SK-N-SH (cell line): ENCODE measurements around the gene HGS. TPM values are rescaled to one million over a fixed set of nuclear protein-coding genes. Genes with fewer than 3 reads are reported as not detected.
A peak's percentile ranks its signal among the peaks of the same experiment; 100 is the strongest.

Experiments used
- CTCF ChIA-PET: fragments of 300-600, 350-600 bp; formaldehyde crosslinking; extraction: SDS; loops from one replicate; lab custom pipeline; 2021; lab: Yijun Ruan, JAX
- POLR2A ChIA-PET: fragments of 350-600 bp; sonication (Branson Sonifier 250); formaldehyde crosslinking; extraction: SDS; loops from one replicate; lab custom pipeline; 2020; ENCODE audit warnings: antibody characterized with exemption, inconsistent platforms; lab: Yijun Ruan, JAX
- DNase-seq: peaks from one replicate; pipeline ENCODE4 v3.0.0; 2012
- H2AFZ ChIP-seq: fragments of 200-600 bp; sonication (generic); 2 replicates; pipeline ENCODE4 v1.8.1; 2016; ENCODE audit warnings: antibody characterized with exemption, mild to moderate bottlenecking, low read depth
- H3F3A ChIP-seq: fragments of 200-600 bp; sonication (generic); replicated peaks from 2 replicates; pipeline ENCODE3; 2016; ENCODE audit warnings: antibody characterized with exemption, mild to moderate bottlenecking; ENCODE audit not compliant: insufficient read depth
- H3K27ac ChIP-seq, 2 experiments: fragments of 200-500 bp in 1 of 2; fragments of 200-600 bp in 1 of 2; sonication (Bioruptor generic) in 1 of 2; sonication (generic), shearing (Covaris generic) in 1 of 2; 2 replicates each; pipeline versions ENCODE4 v1.5.1 to v1.6.1; 2014 to 2016; ENCODE audit warnings: low read depth in 2 of 2, inconsistent platforms in 1 of 2, low read length in 1 of 2, mild to moderate bottlenecking in 1 of 2, mixed read lengths in 1 of 2
- H3K27me3 ChIP-seq: fragments of 200-600 bp; sonication (generic), shearing (Covaris generic); 2 replicates; pipeline ENCODE4 v1.6.1; 2016; ENCODE audit warnings: mixed run types; ENCODE audit not compliant: insufficient read depth
- H3K36me3 ChIP-seq, 2 experiments: fragments of 200-500 bp in 1 of 2; fragments of 200-600 bp in 1 of 2; sonication (Bioruptor generic) in 1 of 2; sonication (generic) in 1 of 2; replicated peaks in 1 of 2; 2 replicates each; pipeline versions ENCODE3 to v1.5.1; 2014 to 2016; ENCODE audit warnings: low read length in 1 of 2, mild to moderate bottlenecking in 1 of 2; ENCODE audit not compliant: insufficient read depth in 2 of 2, control insufficient read depth in 1 of 2
- H3K4me1 ChIP-seq, 2 experiments: fragments of 200-500 bp in 1 of 2; fragments of 200-600 bp in 1 of 2; sonication (Bioruptor generic) in 1 of 2; sonication (generic), shearing (Covaris generic) in 1 of 2; 2 replicates each; pipeline versions ENCODE4 v1.5.1 to v1.6.1; 2014 to 2016; ENCODE audit warnings: low read depth in 1 of 2, low read length in 1 of 2, mixed run types in 1 of 2; ENCODE audit not compliant: insufficient read depth in 2 of 2, control insufficient read depth in 1 of 2
- H3K4me2 ChIP-seq: fragments of 200-600 bp; sonication (generic), shearing (Covaris generic); 2 replicates; pipeline ENCODE4 v1.6.1; 2017; ENCODE audit warnings: mixed run types
- H3K4me3 ChIP-seq, 2 experiments: fragments of 200-500 bp in 1 of 2; fragments of 200-600 bp in 1 of 2; sonication (Bioruptor generic) in 1 of 2; sonication (generic), shearing (Covaris generic) in 1 of 2; 2 replicates each; pipeline versions ENCODE4 v1.5.1 to v1.8.1; 2014 to 2016; ENCODE audit warnings: low read depth in 2 of 2, inconsistent platforms in 1 of 2, low read length in 1 of 2, mild to moderate bottlenecking in 1 of 2, mixed read lengths in 1 of 2, moderate library complexity in 1 of 2
- H3K79me2 ChIP-seq: fragments of 200-600 bp; sonication (generic); 2 replicates; pipeline ENCODE4 v1.8.1; 2017; ENCODE audit warnings: mild to moderate bottlenecking; ENCODE audit not compliant: insufficient read depth
- H3K9ac ChIP-seq: fragments of 200-600 bp; sonication (generic); 2 replicates; pipeline ENCODE4 v1.6.1; 2017; ENCODE audit warnings: mixed run types
- H3K9me2 ChIP-seq: fragments of 200-600 bp; sonication (generic); 2 replicates; pipeline ENCODE4 v1.6.1; 2017; ENCODE audit warnings: mixed run types
- H3K9me3 ChIP-seq: fragments of 200-600 bp; sonication (generic); 2 replicates; pipeline ENCODE4 v1.6.1; 2017; ENCODE audit warnings: mixed run types, mild to moderate bottlenecking, moderate library complexity
- H4K20me1 ChIP-seq: fragments of 200-600 bp; sonication (generic); 2 replicates; pipeline ENCODE4 v1.6.1; 2017; ENCODE audit warnings: mild to moderate bottlenecking, mixed run types; ENCODE audit not compliant: insufficient read depth
- CHD2 ChIP-seq: fragments of 150-350 bp; IDR thresholded peaks from 2 replicates; pipeline ENCODE4 v1.6.1; 2018; ENCODE audit warnings: low read length; ENCODE audit not compliant: partially characterized antibody
- CTCF ChIP-seq: fragments of 200-600 bp; sonication (generic); IDR thresholded peaks from 2 replicates; pipeline ENCODE4 v1.6.1; 2017; ENCODE audit warnings: antibody characterized with exemption, mild to moderate bottlenecking, moderate library complexity
- ELF1 ChIP-seq: IDR thresholded peaks from 2 replicates; pipeline ENCODE4 v1.4.0; 2012
- EZH2phosphoT487 ChIP-seq: fragments of 200-600 bp; sonication (generic); IDR thresholded peaks from 2 replicates; pipeline ENCODE4 v1.6.1; 2017; ENCODE audit warnings: low read depth, mixed run types, mild to moderate bottlenecking, antibody characterized with exemption, moderate library complexity, borderline replicate concordance
- FOXJ3 ChIP-seq: sonication (generic); formaldehyde crosslinking; IDR thresholded peaks from 2 replicates; pipeline ENCODE4 v1.5.1; 2020; ENCODE audit warnings: mild to moderate bottlenecking, missing genetic modification reagents
- IRF3 ChIP-seq: fragments of 150-350 bp; IDR thresholded peaks from 2 replicates; pipeline ENCODE4 v1.6.1; 2016; ENCODE audit warnings: mild to moderate bottlenecking, low read depth, low read length
- MAX ChIP-seq: IDR thresholded peaks from 2 replicates; pipeline ENCODE4 v1.4.0; 2012; ENCODE audit warnings: low read depth
- MEF2A ChIP-seq: IDR thresholded peaks from 2 replicates; pipeline ENCODE4 v1.4.0; 2012; ENCODE audit warnings: low read depth, borderline replicate concordance
- MXI1 ChIP-seq: IDR thresholded peaks from 2 replicates; pipeline ENCODE4 v1.6.1; 2012; ENCODE audit warnings: mild to moderate bottlenecking, low read depth, low read length, improper control_type of control experiment
- POLR2AphosphoS5 ChIP-seq: IDR thresholded peaks from 2 replicates; pipeline ENCODE4 v1.6.1; 2012; ENCODE audit warnings: low read depth, low read length
- RAD21 ChIP-seq: IDR thresholded peaks from 2 replicates; pipeline ENCODE4 v1.6.1; 2012; ENCODE audit warnings: mild to moderate bottlenecking, low read length
- RFX5 ChIP-seq: IDR thresholded peaks from 2 replicates; pipeline ENCODE4 v1.6.1; 2012; ENCODE audit warnings: mild to moderate bottlenecking, improper control_type of control experiment, low read length
- SIN3A ChIP-seq: IDR thresholded peaks from 2 replicates; pipeline ENCODE4 v1.6.1; 2012; ENCODE audit warnings: low read depth, mild to moderate bottlenecking, low read length, moderate library complexity, borderline replicate concordance
- SMC3 ChIP-seq: IDR thresholded peaks from 2 replicates; pipeline ENCODE4 v1.6.1; 2012; ENCODE audit warnings: low read depth, low read length, improper control_type of control experiment
- TAF1 ChIP-seq: IDR thresholded peaks from 2 replicates; pipeline ENCODE4 v1.6.1; 2012; ENCODE audit warnings: low read depth, mild to moderate bottlenecking, low read length, moderate library complexity, borderline replicate concordance
- TCF12 ChIP-seq: IDR thresholded peaks from 2 replicates; pipeline ENCODE4 v1.4.0; 2012
- TEAD4 ChIP-seq: IDR thresholded peaks from 2 replicates; pipeline ENCODE4 v1.4.0; 2012; ENCODE audit warnings: mild to moderate bottlenecking, borderline replicate concordance; ENCODE audit not compliant: insufficient read depth
- USF1 ChIP-seq: IDR thresholded peaks from 2 replicates; pipeline ENCODE4 v1.4.0; 2012; ENCODE audit warnings: low read depth, borderline replicate concordance
- USF2 ChIP-seq: fragments of 150-350 bp; IDR thresholded peaks from 2 replicates; pipeline ENCODE4 v1.6.1; 2017; ENCODE audit warnings: antibody characterized with exemption, low read length, low read depth, borderline replicate concordance
- WGBS: methylation state at CpG from one replicate; pipeline ENCODE4 v1.1.6; 2017; ENCODE audit warnings: low lambda C conversion rate; 5-methylcytosine and 5-hydroxymethylcytosine counted together
- polyA plus RNA-seq, 3 experiments: library from polyadenylated mRNA; depleted of rRNA; stranded (reverse); fragments of >200 nt; gene quantifications; 2 replicates each; pipeline ENCODE4 v1.2.3, GENCODE V29; 2012

Gene HGS
- polyA plus RNA-seq, 1 of the 3 experiments (the other 2 are of a cell fraction): 192 TPM

- DNase-seq: no peak
- H3K9me3 ChIP-seq: no peaks in the 10 kb centered on the region
- H3K4me2 ChIP-seq: peak overlapping the region; percentile 97
- 24% methylated on average over 18 of the region's 27 CpGs for WGBS
- peaks cover 23% of the 10 kb centered on the region for H4K20me1 ChIP-seq
- H3K4me1 ChIP-seq: peaks cover 14 to 29% of the 10 kb centered on the region in 2 experiments; a peak in 3 of 4 replicates
- H3K9me2 ChIP-seq: no peaks in the 10 kb centered on the region
- H3K79me2 ChIP-seq: peaks cover 70% of the 10 kb centered on the region
- H3K27ac ChIP-seq: peak overlapping the region; percentile 72 to 84
- ChIA-PET POLR2A (interaction anchor here (0.6 to 4.1 kb wide), 16 partner anchors 7 to 188 kb away, joined by 3 to 33 read pairs (median 4); partner anchors contain the start of genes ARL16, CCDC137, HGS and OXLD1), CTCF (interaction anchor here (0.7 to 2.6 kb wide), 9 partner anchors 11 to 165 kb away, joined by 3 to 17 read pairs (median 4); partner anchors contain the start of genes ARL16, CCDC137, HGS and OXLD1)
- no peak for TF ChIP-seq RAD21
- TF ChIP-seq FOXJ3: 0 out of 2 replicates have a peak, but pooled peaks have one; percentile 29
- peaks cover 52% of the 10 kb centered on the region for H3F3A ChIP-seq
- peak overlapping the region; percentile 86 to 95 for H3K4me3 ChIP-seq
- H2AFZ ChIP-seq: 0 out of 2 replicates have a peak overlapping the region, but pooled peaks have one; percentile 29
- H3K9ac ChIP-seq: peak overlapping the region; percentile 98
- H3K36me3 ChIP-seq: peaks cover 53 to 56% of the 10 kb centered on the region in 2 experiments
- no peaks in the 10 kb centered on the region for H3K27me3 ChIP-seq
These were observed 20.2 kb downstream of the HGS start for GRCh38 chr17:81703747-81704654.

GRCh38 chr17:81705518-81706231, 21.9 kb downstream of the HGS start:
- Histone ChIP-seq H3K4me1 (peaks cover 15 to 31% of the 10 kb centered on the region in 2 experiments; a peak in 3 of 4 replicates), H3K36me3 (peaks cover 46 to 48% of the 10 kb centered on the region in 2 experiments), H4K20me1 (peaks cover 17% of the 10 kb centered on the region), H3K4me2 (no peak overlapping the region), H3K9me3 (no peaks in the 10 kb centered on the region), H2AFZ (no peak overlapping the region), H3K9ac (no peak overlapping the region), H3K79me2 (peaks cover 56% of the 10 kb centered on the region), H3K27ac (no peak overlapping the region)
- DNase-seq: no peak
- ChIA-PET POLR2A (no interaction called here), CTCF (interaction anchor here (0.9 to 1.4 kb wide), 3 partner anchors 22 to 325 kb away, joined by 3 to 5 read pairs (median 4); partner anchors contain the start of genes ARL16 and HGS)
- no peak for TF ChIP-seq CTCF
- no peak for TF ChIP-seq CHD2
- no peak for TF ChIP-seq USF1
- no peak for TF ChIP-seq IRF3
- TF ChIP-seq MEF2A: no peak
- TF ChIP-seq POLR2AphosphoS5: no peak
- TF ChIP-seq TEAD4: no peak
- TF ChIP-seq TCF12: no peak
- TF ChIP-seq TAF1: no peak
- TF ChIP-seq MXI1: no peak
- TF ChIP-seq USF2: no peak
- no peak for TF ChIP-seq SIN3A
- no peak for TF ChIP-seq EZH2phosphoT487
- no peak for TF ChIP-seq RFX5
- no peak for TF ChIP-seq RAD21
- no peak for TF ChIP-seq ELF1
- TF ChIP-seq SMC3: no peak
- TF ChIP-seq MAX: no peak
- TF ChIP-seq, all 33 proteins: peak for 0
- H3K4me3 ChIP-seq: no peak overlapping the region
- H3F3A ChIP-seq: peaks cover 65% of the 10 kb centered on the region
- H3K27me3 ChIP-seq: no peaks in the 10 kb centered on the region
- 95% methylated on average over 30 of the region's 30 CpGs for WGBS
- no peaks in the 10 kb centered on the region for H3K9me2 ChIP-seq
